WI38 (cell line): Measurements from ENCODE around the gene TMEM222.
A peak's percentile ranks its signal among the peaks of the same experiment; 100 is the strongest.

Experiments
- H3K4me3 ChIP-seq: 2 replicates; pipeline ENCODE4 v1.5.1; 2011; ENCODE audit warnings: low read depth, mild to moderate bottlenecking, control low read depth, low read length
- TF ChIP-seq, protein P1 (sequence below): IDR thresholded peaks from 2 replicates; pipeline ENCODE4 v1.5.1; 2012; ENCODE audit warnings: low read depth, mild to moderate bottlenecking, control low read depth, low read length

TMEM222 gene

DNA sequence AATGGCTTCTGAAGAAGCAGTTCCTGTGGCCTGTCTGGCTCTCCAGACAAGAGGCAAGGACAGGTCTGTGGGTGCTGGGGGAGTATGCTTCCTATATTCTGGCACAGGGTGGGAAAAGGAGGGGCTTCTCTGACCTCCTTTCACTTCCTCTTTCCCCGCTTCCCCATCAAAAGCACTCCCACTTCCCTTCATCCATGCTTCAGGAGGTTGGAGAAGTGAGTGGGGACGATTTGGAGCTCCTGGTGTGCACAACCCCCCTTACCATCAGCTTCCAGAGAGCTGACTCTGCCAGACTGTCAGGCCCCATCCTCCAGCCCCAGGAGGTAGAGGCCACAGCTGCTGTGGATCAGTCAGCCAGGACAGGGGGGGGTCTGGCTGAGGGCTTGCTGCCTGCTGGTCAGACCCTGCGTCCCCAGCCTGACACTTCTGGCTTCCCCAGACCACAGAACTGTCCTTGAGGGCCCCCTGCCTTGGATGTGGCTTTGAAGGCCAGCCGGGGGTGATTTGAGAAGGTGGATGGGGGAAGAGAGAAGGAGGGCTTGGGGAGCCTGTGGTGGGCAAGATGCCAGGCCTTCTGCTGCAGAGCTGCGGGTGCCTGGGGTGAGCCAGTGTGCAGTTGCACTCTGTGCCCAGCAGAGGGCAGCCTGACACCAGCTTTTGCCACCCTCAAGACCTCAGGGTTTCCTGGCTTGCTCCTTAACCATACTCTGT, 21.5 kb upstream of the TMEM222 start:
- no peak overlapping the region for H3K4me3 ChIP-seq
- TF ChIP-seq, protein P1, sequence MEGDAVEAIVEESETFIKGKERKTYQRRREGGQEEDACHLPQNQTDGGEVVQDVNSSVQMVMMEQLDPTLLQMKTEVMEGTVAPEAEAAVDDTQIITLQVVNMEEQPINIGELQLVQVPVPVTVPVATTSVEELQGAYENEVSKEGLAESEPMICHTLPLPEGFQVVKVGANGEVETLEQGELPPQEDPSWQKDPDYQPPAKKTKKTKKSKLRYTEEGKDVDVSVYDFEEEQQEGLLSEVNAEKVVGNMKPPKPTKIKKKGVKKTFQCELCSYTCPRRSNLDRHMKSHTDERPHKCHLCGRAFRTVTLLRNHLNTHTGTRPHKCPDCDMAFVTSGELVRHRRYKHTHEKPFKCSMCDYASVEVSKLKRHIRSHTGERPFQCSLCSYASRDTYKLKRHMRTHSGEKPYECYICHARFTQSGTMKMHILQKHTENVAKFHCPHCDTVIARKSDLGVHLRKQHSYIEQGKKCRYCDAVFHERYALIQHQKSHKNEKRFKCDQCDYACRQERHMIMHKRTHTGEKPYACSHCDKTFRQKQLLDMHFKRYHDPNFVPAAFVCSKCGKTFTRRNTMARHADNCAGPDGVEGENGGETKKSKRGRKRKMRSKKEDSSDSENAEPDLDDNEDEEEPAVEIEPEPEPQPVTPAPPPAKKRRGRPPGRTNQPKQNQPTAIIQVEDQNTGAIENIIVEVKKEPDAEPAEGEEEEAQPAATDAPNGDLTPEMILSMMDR, result peak; percentile 86

DNA sequence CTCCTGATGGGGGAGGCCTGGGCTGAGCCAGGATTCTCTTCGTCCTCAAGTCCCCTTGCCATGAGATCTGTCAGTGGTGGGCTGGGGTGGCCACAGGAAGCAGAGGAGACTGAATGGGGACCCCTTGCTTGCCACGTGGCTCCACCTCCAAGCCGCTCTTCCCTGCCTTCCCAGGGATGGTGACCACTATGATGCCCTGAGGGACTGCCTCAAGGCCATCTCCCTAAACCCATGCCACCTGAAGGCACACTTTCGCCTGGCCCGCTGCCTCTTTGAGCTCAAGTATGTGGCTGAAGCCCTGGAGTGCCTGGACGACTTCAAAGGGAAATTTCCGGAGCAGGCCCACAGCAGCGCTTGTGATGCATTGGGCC, 20.9 kb upstream of the TMEM222 start:
- TF ChIP-seq, protein P1, result no peak
- H3K4me3 ChIP-seq, result no peak overlapping the region

DNA sequence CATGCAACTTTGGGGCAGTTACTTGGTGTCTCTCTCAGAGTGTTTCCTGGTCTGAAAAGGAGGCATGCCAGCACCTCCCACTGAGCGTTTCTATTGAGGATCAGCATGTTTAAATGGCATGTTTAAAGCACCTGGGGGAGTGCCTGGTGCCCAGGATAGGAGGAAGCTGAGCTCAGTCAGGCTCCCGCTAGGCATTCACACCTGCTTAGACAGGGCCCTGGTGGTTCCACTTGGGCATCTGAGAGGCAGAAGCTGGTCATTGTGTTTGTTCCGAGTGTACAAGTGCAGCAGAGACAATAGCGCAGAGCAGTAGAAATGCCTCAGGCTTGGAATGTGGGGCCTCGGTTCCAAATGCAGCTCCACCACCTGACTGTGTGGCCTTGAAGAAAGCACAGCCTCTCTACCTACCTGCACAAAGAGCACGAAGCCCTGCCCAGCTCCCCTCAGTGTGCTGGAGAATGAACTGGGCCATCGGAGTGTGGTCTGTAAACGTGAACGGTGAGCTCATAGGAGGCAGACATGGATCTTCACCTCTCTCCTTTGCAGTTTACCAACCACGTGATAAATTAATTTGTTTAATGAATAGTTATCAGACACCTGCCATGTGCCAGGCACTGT, 20.3 kb upstream of the TMEM222 start:
- no peak overlapping the region for H3K4me3 ChIP-seq
- TF ChIP-seq, protein P1, result no peak

DNA sequence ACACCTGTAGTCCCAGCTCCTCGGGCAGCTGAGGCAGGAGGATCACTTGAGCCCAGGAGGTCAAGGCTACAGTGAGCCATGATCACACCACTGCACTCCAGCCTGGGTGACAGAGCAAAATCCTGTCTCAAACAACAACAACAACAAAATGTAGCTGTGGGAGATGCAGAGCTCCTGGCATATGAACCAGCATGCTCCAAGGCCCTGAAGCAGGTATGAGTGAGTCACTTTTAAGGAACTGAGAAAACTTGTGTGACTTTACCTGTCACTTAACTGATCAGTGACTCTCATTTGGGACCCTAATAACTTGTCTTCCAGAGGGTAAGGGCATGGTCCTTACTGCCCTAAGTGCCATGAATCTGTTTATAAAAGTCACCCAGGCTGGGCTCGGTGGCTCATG, 19.4 kb upstream of the TMEM222 start:
- no peak overlapping the region for H3K4me3 ChIP-seq
- TF ChIP-seq, protein P1, result no peak

DNA sequence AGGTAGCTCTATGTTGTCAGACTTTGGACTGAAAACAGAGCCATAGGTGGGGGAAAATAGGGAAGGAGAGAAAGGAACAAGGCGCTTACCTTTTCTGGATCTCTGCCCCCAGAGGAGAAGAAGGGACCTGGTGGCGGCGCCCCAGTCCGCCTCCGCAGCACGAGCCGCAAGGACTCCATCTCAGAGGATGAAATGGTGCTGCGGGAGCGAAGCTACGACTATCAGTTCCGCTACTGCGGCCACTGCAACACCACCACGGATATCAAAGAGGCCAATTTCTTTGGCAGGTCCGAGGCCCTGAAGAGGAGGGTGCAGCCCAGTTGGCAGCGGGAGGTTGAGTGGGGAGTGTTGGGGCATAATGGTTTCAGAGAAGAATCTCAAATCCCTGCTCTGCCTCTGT, 18.5 kb upstream of the TMEM222 start:
- TF ChIP-seq, protein P1, result no peak
- H3K4me3 ChIP-seq, result no peak overlapping the region

DNA sequence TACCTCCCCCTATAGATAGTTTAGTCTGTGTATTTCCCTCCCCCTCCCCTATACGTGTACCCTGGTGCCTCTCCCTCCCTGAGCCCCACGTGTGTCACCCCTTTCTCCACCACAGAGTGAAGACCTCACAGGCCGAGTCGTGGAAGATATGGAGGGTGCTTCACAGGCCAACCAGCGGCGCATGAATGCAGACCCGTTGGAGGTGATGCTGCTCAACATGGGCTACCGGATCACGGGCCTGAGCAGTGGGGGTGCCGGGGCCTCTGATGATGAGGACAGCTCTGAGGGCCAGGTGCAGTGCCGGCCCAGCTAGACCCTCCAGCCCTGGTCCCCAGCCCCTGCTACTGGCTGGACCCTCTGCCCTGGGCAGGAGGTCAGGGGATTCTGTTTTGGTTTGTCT, 15.9 kb upstream of the TMEM222 start:
- TF ChIP-seq, protein P1, result no peak
- no peak overlapping the region for H3K4me3 ChIP-seq

DNA sequence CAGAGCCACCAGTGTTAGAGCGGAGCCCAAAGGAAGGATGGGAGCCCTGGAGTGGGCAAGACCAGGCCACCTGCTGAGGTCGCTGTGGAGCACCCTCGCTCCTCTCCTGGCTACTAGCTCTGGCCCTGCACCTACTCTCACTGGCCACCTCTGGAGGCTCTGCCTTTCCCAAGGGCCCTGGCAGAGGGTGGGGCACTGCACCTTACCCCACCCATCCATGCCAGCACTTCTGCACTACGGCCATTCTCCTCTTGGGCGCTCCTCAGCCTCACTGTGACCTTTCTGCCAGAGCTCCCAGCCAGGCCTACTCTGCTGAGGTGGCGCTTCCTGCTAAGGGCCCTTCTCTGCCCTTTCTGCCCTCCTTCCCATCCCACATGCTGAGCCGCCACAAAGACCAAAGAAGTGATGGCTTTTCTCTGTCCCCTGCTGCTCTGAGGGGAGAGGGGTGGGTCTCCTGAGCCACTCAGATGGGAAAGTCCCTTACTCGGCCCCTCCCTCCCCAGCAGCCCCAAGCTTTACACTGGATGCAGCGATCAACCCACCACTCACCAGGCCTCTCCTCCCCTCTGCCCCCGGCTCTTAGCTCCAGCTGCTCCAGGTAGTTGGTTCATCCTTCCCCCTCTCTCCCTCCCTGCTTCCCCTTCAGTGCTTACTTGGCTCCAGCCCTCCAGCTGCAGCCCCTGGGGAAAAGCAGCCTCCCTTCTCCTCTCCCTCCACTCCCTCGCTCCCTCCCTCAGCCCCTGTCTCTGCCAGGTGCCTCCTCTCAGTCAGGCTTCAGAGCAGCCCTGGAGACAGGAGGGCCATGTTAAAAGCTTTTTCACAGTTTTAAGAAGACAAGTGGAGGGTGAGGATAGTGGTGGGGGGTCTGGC, 14.8 kb upstream of the TMEM222 start:
- H3K4me3 ChIP-seq, result no peak overlapping the region
- TF ChIP-seq, protein P1, result no peak
